Kidney epithelial cell (primary cell): ENCODE results near the gene TMTC3. TPM values are rescaled to one million over a fixed set of nuclear protein-coding genes. Genes with fewer than 3 reads are reported as not detected.

Experiments used
- DNase-seq: peaks from one replicate; pipeline ENCODE4 v3.0.0-alpha.2; 2010; ENCODE audit warnings: low read depth
- H3K27me3 ChIP-seq: 2 replicates; pipeline ENCODE4 v1.6.0; 2011; ENCODE audit warnings: low read length; ENCODE audit not compliant: control insufficient read depth, insufficient read depth
- H3K36me3 ChIP-seq: 2 replicates; pipeline ENCODE4 v1.5.1; 2011; ENCODE audit warnings: low read length; ENCODE audit not compliant: control insufficient read depth, insufficient read depth
- H3K4me3 ChIP-seq: 2 replicates; pipeline ENCODE4 v1.5.1; 2011; ENCODE audit warnings: low read depth, mild to moderate bottlenecking, control low read depth, low read length
- total RNA-seq: library from RNA; depleted of rRNA; stranded (reverse); fragments of >200 nt; gene quantifications from 2 replicates; pipeline ENCODE4 v1.2.3, GENCODE V29; 2015
- TF ChIP-seq, protein P1 (sequence below): IDR thresholded peaks from 2 replicates; pipeline ENCODE4 v1.5.1; 2011; ENCODE audit warnings: mild to moderate bottlenecking, moderate library complexity, low read length, control low read depth, inconsistent platforms; ENCODE audit not compliant: insufficient read depth, poor library complexity, severe bottlenecking

Gene TMTC3
- total RNA-seq, 1 donor from 2014 or later = 25.8 TPM

DNA sequence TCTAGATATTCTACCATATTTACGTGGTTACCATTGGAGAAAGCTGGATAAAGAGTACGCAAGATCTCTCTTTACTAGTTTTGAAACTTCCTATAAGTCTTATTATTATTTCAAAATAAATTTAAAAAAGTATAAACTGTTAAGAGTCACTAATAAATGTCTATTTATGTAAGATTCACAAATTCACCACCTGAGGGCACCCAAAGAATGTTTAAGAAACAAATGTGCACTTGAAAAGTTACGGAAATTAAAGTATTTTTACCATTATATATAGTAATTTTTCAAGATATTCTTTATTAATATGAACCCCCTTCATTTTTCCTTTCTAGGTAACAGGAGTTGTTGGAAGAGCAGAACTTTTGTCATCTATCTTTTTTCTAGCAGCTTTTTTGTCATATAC is 11.9 kb downstream of the TMTC3 start:
- Histone ChIP-seq H3K4me3 (no peak overlapping the region), H3K36me3 (no peaks in the 10 kb centered on the region), H3K27me3 (no peaks in the 10 kb centered on the region)
- TF ChIP-seq, protein P1, sequence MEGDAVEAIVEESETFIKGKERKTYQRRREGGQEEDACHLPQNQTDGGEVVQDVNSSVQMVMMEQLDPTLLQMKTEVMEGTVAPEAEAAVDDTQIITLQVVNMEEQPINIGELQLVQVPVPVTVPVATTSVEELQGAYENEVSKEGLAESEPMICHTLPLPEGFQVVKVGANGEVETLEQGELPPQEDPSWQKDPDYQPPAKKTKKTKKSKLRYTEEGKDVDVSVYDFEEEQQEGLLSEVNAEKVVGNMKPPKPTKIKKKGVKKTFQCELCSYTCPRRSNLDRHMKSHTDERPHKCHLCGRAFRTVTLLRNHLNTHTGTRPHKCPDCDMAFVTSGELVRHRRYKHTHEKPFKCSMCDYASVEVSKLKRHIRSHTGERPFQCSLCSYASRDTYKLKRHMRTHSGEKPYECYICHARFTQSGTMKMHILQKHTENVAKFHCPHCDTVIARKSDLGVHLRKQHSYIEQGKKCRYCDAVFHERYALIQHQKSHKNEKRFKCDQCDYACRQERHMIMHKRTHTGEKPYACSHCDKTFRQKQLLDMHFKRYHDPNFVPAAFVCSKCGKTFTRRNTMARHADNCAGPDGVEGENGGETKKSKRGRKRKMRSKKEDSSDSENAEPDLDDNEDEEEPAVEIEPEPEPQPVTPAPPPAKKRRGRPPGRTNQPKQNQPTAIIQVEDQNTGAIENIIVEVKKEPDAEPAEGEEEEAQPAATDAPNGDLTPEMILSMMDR = no peak
- no peak for DNase-seq

DNA sequence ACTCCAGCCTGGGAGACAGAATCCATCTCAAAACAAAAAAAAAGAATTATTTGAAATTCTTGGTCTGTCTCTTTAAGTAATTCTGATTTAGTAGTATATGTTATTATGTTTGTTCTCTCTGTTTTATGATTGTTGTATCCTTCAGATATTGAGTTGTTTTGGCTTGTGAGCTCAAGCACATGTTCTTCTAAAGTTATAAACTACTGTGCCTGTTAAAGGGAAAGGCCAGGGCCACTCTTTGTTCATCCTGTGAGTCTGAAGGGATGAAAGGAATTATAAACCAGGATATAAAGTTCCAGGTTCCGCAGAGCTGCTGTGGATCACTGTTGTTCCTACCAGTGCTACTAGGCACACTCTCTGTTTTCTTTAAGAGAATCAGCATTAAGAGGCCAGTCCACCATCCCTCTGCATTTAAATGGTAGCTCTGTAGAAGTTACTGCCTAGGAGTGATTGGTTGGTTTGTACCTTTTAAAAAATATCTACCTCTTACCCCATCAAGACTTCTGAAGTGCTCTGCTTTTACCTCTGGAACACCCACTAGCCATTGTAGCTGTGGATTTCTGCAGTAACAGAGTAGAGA is 14.1 kb downstream of the TMTC3 start:
- Histone ChIP-seq H3K27me3 (no peaks in the 10 kb centered on the region), H3K36me3 (no peaks in the 10 kb centered on the region), H3K4me3 (no peak overlapping the region)
- TF ChIP-seq, protein P1 = no peak
- no peak for DNase-seq

DNA sequence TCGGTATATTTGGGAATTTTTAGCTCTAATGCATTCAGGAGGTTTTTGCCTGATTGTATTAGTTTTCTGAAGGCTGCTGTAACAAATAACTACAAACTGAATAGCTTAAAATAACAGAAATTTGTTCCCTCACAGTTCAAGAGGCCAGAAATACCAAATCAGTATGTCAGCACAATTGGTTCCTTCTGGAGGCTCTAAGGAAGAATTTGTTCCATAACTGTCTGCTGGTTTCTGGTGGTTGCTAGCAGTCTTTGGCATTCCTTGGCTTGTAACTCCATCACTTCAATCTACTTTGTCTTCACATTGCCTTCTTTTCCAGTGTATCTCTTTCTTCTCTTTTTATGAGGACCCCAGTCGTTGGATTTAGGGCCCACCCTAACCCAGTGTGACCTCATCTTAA is 21.3 kb downstream of the TMTC3 start:
- no peaks in the 10 kb centered on the region for H3K36me3 ChIP-seq
- TF ChIP-seq, protein P1 = no peak
- DNase-seq = no peak
- no peak overlapping the region for H3K4me3 ChIP-seq
- no peaks in the 10 kb centered on the region for H3K27me3 ChIP-seq

DNA sequence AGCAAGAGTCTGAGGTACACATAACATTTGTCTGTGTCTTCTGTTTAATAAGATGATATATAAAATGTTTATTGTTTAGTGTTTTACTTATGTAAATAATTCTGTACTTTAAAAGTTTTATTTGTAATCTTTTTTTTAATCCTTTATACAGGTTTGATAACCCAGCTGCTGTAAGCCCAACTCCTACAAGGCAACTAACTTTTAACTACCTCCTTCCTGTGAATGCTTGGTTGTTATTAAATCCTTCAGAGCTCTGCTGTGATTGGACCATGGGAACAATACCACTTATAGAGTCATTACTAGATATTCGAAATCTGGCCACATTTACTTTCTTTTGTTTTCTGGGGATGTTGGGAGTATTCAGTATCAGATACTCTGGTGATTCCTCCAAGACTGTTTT is 24.1 kb downstream of the TMTC3 start:
- no peaks in the 10 kb centered on the region for H3K27me3 ChIP-seq
- no peaks in the 10 kb centered on the region for H3K36me3 ChIP-seq
- TF ChIP-seq, protein P1 = no peak
- no peak overlapping the region for H3K4me3 ChIP-seq
- DNase-seq = no peak

DNA sequence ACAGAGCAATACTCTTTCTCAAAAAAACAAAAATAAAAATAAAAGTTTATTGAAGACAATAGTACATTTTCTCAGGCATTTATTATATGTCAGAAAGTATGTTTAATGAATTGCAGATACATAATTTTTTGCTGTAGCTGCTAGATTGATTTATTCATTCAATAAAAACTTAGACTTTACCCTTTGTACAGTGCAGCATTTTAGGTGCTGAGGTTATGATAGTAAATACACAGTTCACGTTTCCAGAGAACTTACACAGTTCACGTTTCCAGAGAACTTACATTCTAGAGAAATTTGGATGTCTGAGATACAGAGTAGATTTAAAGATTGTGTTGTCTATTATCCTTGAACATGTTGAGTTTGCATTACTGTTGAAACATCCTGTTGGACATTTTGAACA is 25.3 kb downstream of the TMTC3 start:
- DNase-seq = no peak
- Histone ChIP-seq H3K4me3 (no peak overlapping the region), H3K36me3 (no peaks in the 10 kb centered on the region), H3K27me3 (no peaks in the 10 kb centered on the region)
- TF ChIP-seq, protein P1 = no peak

DNA sequence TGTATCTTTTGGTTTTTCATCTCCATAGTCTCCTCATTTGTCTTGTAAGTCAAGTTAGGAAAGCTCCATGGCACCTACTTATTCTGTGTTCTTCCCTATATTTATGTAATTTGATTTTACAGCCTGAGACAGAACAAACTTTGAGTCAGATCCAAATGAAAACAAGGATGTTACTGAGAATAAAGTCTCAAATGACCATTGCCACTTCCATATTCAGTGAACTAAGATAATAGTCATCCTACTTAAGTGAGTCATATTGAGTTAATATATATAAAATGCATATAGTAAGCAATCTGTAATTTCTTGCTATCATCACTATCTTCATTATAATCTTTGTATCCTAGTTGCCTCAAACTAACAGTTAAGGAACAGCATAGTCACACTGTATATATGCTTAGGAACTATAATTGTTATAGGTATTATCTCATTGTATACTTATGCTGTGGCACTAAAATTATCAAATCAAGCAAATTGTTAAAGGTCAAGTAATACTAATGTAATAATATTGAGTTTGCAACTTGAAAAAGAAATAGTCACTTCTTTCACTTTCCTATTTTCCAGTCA is 30.8 kb downstream of the TMTC3 start:
- no peak for DNase-seq
- no peaks in the 10 kb centered on the region for H3K36me3 ChIP-seq
- TF ChIP-seq, protein P1 = no peak
- no peaks in the 10 kb centered on the region for H3K27me3 ChIP-seq
- H3K4me3 ChIP-seq = no peak overlapping the region
